OCI-LY7 (cell line): ENCODE measurements around the gene DGCR2.
"Not testable (repeated sequence)": the region's sequence is repeated elsewhere in the genome, so short reads cannot be mapped to it uniquely, and the experiment has no call there.

Experiments used
- EZH2phosphoT487 ChIP-seq: fragments of 200-600 bp; sonication (generic); IDR thresholded peaks from 2 replicates; pipeline ENCODE4 v1.6.1; 2018; ENCODE audit warnings: low read depth, borderline replicate concordance, mild to moderate bottlenecking, mixed run types, antibody characterized with exemption, low read length, moderate library complexity, mixed read lengths
- TF ChIP-seq, protein P1 (sequence below): fragments of 200-600 bp; sonication (generic); conservative IDR thresholded peaks from 2 replicates; pipeline ENCODE4 v1.5.1; 2014; ENCODE audit warnings: mild to moderate bottlenecking, antibody characterized with exemption, low read length, moderate library complexity, mixed read lengths

DNA sequence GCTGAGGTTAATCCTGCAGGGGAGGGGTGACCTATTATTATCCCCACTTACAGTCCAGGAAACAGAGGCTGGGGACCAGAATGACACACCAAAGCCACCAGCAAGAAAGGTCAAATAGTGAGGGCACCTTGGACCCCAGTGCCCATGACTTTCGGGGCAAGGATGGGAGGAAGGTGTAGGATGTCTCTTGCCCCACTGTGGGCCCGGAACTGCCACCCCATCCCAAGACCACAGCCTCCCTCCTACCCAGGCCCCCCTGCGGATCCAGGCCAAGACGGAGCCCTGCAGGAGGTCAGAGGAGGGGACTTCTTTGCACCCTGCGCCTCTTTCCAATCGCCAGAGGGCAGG is 87.1 kb downstream of the DGCR2 start:
- TF ChIP-seq EZH2phosphoT487: not testable (repeated sequence)
- TF ChIP-seq, protein P1, sequence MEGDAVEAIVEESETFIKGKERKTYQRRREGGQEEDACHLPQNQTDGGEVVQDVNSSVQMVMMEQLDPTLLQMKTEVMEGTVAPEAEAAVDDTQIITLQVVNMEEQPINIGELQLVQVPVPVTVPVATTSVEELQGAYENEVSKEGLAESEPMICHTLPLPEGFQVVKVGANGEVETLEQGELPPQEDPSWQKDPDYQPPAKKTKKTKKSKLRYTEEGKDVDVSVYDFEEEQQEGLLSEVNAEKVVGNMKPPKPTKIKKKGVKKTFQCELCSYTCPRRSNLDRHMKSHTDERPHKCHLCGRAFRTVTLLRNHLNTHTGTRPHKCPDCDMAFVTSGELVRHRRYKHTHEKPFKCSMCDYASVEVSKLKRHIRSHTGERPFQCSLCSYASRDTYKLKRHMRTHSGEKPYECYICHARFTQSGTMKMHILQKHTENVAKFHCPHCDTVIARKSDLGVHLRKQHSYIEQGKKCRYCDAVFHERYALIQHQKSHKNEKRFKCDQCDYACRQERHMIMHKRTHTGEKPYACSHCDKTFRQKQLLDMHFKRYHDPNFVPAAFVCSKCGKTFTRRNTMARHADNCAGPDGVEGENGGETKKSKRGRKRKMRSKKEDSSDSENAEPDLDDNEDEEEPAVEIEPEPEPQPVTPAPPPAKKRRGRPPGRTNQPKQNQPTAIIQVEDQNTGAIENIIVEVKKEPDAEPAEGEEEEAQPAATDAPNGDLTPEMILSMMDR: not testable (repeated sequence)
